GM19238 (cell line): Measurements from ENCODE around the gene NKAPD1.
"Not testable (repeated sequence)": the region's sequence is repeated elsewhere in the genome, so short reads cannot be mapped to it uniquely, and the experiment has no call there.

Experiments used
- DNase-seq: peaks from one replicate; pipeline ENCODE4 v3.0.0; 2011; ENCODE audit warnings: low spot score; ENCODE audit not compliant: insufficient read length

The NKAPD1 gene

GRCh38 chr11:112086422-112087191, 12.5 kb downstream of the NKAPD1 start, which contains the start of the genes SDHD and TIMM8B:
Gene SDHD, plus strand, starts transcription at chr11:112086873. Its CDS starts 35 bp downstream, at chr11:112086908.
Gene TIMM8B, minus strand, starts transcription at chr11:112086756. Its CDS starts 33 bp downstream, at chr11:112086723.
- DNase-seq: peak; percentile 85

GRCh38 chr11:112087212-112087611, 13.1 kb downstream of the NKAPD1 start:
- DNase-seq: no peak

- DNase-seq: not testable (repeated sequence)
These were observed 21.2 kb downstream of the NKAPD1 start for GRCh38 chr11:112095302-112095701.

GRCh38 chr11:112096194-112096593, 22.1 kb downstream of the NKAPD1 start:
- DNase-seq: no peak

- no peak for DNase-seq
These were observed 23.8 kb downstream of the NKAPD1 start for GRCh38 chr11:112097734-112098528.

GRCh38 chr11:112100462-112100861, 26.4 kb downstream of the NKAPD1 start:
- no peak for DNase-seq

- no peak for DNase-seq
These were observed 29.3 kb downstream of the NKAPD1 start for GRCh38 chr11:112103446-112103845.

GRCh38 chr11:112106070-112106469, 32.0 kb downstream of the NKAPD1 start:
- no peak for DNase-seq

- no peak for DNase-seq
These were observed 39.7 kb downstream of the NKAPD1 start for GRCh38 chr11:112113539-112114457.

- DNase-seq: no peak
These were observed 40.4 kb downstream of the NKAPD1 start for GRCh38 chr11:112114460-112114859.

GRCh38 chr11:112115386-112115785, 41.3 kb downstream of the NKAPD1 start:
- DNase-seq: no peak

GRCh38 chr11:112118176-112118575, 44.1 kb downstream of the NKAPD1 start:
- DNase-seq: no peak

GRCh38 chr11:112121981-112122615, 48.0 kb downstream of the NKAPD1 start:
- no peak for DNase-seq

GRCh38 chr11:112123129-112123528, 49.0 kb downstream of the NKAPD1 start:
- no peak for DNase-seq

GRCh38 chr11:112127056-112127455, 53.0 kb downstream of the NKAPD1 start:
- no peak for DNase-seq

GRCh38 chr11:112128483-112129121, 54.5 kb downstream of the NKAPD1 start:
- DNase-seq: no peak

GRCh38 chr11:112129656-112130055, 55.6 kb downstream of the NKAPD1 start:
- no peak for DNase-seq

- DNase-seq: no peak
These were observed 58.6 kb downstream of the NKAPD1 start for GRCh38 chr11:112132737-112133136.

GRCh38 chr11:112134473-112134872, 60.4 kb downstream of the NKAPD1 start:
- no peak for DNase-seq
